Prostate gland (tissue), 2 donors: ENCODE data around the gene IL12RB2.

Source experiments
- CTCF ChIP-seq, 4 experiments: fragments of 200-600 bp in 2 of 4; fragments of 450-650 bp in 2 of 4; sonication (generic) in 2 of 4; IDR thresholded peaks; 1 replicate in 3 of 4; 2 replicates in 1 of 4; pipeline ENCODE4 v1.5.1; 2016 to 2019; ENCODE audit warnings: antibody characterized with exemption in 4 of 4, mild to moderate bottlenecking in 2 of 4, moderate library complexity in 2 of 4
- POLR2A ChIP-seq: fragments of 450-650 bp; IDR thresholded peaks from one replicate; pipeline ENCODE4 v1.6.1; 2016; ENCODE audit warnings: antibody characterized with exemption, mild to moderate bottlenecking
- POLR2AphosphoS5 ChIP-seq: sonication (generic); formaldehyde crosslinking; IDR thresholded peaks from one replicate; pipeline ENCODE4 v1.6.1; 2017; ENCODE audit warnings: antibody characterized with exemption

- no peak for TF ChIP-seq POLR2AphosphoS5
- TF ChIP-seq POLR2A, result no peak
- no peak for TF ChIP-seq CTCF (IDR thresholded peaks at IDR 0.05)
These were observed 113.3 kb downstream of the IL12RB2 start for GRCh38 chr1:67420835-67421492.
